GM18873 (cell line): ENCODE data around the gene CNTNAP4.

Experiments
- ATAC-seq: cut with Tn5 transposase; IDR thresholded peaks from one replicate; pipeline ENCODE4 v1.9.1; 2021; ENCODE audit warnings: mild to moderate bottlenecking, moderate library complexity, moderate number of reproducible peaks; ENCODE audit not compliant: unreplicated experiment, low FRiP score

The CNTNAP4 gene

GRCh38 chr16:76483307-76483909 lies 206.2 kb downstream of the CNTNAP4 start:
- ATAC-seq = no peak

DNA sequence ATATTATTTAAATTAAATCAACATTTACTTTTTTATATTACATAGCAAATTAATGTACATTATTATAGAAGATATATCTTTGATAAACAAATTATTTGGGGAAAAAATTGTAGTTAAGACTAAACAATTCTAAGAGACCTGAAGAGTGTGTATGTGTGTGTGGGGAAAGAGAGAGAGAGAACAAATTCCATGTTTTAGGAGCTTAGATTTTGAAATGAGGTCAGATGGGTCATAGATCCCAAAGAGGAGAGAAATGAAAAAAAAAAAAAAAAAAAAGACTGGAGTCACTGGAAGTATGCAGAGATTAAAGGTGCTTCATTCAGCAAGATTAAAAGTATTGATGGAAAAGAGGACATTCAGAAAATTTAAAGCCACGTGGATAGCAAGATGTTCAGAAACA lies 206.8 kb downstream of the CNTNAP4 start:
- no peak for ATAC-seq

DNA sequence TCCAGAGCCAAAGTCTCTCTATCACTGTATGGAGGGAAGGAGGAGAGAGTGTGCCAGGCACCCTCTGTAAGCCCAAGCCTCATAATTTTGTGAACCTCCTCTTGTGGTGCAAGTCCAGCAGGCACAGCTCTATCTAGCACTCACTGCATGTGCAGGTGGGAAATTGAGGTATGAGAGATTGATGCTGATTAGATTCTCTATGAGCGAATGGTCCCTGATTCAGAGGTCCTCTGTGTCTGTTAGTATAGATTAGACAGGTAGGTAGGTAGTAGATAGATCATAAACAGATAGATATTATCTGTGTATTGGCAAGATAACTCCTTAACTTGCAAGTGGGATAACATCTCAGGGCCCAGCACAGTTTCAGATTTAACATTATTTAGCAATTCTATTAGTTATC lies 209.5 kb downstream of the CNTNAP4 start:
- no peak for ATAC-seq

DNA sequence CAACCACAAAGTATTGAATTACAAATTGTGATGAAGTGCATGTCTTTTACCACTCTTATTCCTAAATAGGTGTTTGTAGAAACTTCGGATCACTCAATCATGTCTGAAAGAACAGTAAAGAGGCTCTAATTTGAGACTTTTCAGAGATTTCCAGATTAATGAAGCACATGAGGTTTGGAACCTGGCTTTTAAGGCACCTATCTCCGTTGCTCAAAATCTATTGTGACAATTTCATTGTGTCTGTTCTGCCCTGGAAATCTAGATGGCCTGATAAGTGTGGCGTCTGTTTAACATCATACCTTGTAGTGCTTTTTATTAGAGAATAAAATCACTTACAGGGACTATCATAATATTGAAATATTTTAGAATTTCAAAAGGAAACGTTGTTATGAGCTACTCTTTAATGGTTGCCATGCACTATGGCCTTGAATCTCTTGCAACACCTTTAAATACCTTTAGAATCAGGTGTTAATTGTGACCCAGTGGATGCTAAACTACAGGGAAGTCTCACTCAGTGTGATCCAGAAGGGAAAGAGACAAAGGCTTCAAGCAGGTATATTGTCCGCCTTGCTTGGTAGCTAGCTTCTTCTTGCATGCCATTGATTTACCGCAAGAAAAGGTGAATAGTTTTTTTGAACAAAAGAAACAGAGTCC lies 210.3 kb downstream of the CNTNAP4 start:
- no peak for ATAC-seq

GRCh38 chr16:76488065-76488417 lies 210.8 kb downstream of the CNTNAP4 start:
- ATAC-seq = no peak

DNA sequence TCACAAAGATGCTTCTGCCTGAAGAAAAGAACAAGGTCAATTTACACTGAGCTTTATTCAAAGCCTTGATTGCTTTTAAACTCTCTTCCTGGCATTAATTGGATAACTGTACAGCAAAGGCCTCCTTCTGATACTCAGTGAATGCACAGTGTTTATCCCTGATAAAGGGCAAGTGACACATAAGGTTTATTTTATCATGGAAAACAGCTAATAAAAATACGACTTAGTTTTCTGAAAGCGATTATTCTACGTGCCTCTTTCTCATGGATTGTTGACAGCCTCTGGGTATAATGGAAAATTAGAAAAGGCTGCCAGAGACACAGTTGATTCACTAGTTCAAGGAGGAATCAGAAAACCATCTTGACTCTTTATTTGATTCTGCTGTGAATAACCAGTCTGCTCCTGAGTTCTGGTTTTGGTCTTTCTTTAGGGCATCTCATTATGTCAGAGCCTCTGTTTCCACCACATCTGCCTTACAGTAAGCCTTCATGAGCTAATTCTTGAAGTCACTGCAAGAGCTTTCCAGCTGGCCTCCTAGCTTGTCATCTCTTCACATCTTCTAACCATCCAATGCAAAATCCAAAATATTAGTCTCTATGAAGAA lies 212.9 kb downstream of the CNTNAP4 start:
- no peak for ATAC-seq

DNA sequence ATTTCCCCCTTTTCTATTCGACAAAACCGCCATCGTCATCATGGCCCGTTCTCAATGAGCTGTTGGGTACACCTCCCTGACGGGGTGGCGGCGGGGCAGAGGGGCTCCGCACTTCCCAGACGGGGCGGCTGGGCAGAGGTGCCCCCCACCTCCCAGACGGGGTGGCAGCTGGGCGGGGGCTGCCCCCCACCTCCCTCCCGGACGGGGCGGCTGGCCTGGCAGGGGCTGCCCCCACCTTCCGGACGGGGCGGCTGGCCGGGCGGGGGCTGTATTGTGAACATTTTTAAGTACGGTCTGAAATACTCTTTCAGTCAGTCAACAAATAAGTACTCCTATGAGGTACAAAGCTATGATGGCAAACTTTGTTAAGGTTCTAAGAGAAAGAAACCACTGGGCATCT lies 222.8 kb downstream of the CNTNAP4 start:
- ATAC-seq = no peak

DNA sequence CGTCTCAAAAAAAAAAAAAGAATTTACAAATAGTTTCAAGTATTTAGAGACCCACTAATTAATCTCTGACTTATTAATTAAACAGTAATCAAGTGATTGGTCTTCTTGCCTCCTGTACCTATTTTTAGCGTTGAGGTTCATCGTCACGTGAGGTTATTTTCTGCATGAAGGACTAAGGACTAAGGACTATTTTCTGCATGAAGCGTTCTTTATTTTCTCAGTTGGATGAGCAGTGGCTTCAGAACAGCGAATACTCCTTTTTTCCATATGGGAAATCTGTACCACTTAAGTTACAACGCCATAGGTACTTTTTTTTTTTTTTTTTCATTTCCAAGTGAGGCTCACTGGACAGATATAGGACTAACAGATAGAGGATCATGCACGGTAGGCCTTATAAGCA lies 224.9 kb downstream of the CNTNAP4 start:
- no peak for ATAC-seq

DNA sequence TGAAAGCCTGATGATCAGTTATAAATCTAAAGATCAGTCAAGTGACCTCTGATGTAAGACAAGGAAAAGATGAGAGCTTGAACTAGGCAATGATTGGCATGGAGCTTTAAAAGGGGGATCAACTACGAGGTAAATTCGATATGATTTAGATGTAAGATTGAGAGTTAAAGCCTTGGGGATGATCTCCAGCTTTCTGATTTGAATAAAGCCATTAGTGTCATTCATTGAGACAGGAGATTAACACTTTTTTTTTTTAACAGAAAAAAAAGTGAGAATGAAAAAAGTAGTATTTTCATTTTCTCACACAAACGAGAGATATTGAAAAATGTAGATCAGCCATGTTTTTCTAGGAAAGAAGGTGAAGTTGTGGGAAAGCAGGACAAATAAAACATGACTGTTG lies 225.4 kb downstream of the CNTNAP4 start:
- ATAC-seq = no peak

DNA sequence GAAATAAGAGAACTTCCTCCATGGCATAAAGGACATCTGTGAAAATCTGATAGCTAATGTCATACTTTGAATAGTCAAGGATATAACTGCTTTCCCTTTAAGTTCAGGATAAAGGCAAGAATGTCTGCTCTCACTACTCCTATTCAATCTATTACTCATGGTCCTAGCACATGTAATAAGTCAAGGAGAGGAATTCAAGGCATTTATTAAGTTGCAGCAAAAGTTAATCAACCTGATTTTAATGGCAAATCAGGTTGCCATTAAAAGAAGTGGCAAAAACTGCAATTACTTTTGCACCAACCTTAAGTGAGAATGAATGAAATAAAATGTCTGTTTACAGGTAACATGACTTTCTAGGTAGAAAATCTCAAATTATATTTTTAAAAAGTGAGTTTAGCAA lies 225.9 kb downstream of the CNTNAP4 start:
- ATAC-seq = no peak

- no peak for ATAC-seq
These were observed 234.0 kb downstream of the CNTNAP4 start for GRCh38 chr16:76511203-76511602.

DNA sequence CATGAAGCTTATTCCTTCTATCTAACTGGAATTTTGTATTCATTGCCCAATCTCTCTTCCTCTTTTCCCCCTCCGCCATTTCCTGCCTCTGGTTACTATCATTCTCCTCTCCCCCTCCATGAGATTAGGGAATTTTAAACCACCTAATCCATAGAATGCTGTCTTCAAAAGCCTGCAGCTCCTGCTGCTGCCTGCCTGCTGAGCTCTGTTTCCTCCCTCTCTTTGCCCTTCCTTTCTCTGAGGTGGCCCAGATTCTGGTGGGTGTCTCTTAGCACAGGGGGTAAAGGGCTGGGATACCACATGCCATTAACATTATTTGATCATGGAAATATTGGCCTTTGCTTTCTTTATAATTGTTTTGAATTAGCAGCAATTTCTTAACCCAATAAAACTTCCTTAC lies 241.6 kb downstream of the CNTNAP4 start:
- ATAC-seq = no peak

GRCh38 chr16:76524356-76524755 lies 247.2 kb downstream of the CNTNAP4 start:
- no peak for ATAC-seq

GRCh38 chr16:76524769-76525168 lies 247.6 kb downstream of the CNTNAP4 start:
- ATAC-seq = no peak

DNA sequence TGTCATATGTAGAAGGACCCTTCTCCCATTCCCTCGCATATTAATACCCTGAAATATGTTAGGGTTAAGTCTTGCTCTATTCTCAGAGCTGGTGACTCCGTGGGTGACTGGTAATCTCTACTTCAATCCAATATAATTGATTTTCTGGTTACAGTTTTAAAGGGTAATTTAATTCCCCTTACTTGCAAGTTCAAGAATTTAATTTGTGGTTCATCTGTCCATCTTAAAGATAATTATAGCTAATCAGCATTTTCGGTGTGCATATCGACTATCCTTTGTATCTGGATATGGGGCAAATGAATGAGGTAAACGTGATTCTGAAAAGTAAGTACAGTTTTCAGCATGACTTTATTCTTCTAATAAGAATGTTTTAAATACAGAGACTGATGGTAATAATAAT lies 250.0 kb downstream of the CNTNAP4 start:
- no peak for ATAC-seq

DNA sequence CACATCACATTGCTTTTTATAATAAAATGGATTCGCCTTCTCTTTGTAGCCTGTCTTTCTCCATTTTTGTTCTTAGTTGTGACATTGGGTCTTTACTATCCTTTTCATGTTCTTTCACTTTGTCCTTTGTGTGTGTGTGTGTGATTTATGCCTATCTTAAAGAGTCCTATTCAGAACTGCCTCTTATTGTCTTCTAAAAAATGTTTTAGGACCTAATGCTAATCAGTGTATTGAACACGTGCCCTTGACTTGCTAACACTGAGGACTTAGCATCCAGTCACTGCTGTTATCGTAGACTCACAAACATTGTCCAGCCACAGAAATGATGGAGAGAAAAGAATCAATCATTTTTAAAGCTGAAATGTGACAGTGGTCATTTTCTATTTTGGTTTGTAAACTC lies 251.9 kb downstream of the CNTNAP4 start:
- ATAC-seq = no peak

DNA sequence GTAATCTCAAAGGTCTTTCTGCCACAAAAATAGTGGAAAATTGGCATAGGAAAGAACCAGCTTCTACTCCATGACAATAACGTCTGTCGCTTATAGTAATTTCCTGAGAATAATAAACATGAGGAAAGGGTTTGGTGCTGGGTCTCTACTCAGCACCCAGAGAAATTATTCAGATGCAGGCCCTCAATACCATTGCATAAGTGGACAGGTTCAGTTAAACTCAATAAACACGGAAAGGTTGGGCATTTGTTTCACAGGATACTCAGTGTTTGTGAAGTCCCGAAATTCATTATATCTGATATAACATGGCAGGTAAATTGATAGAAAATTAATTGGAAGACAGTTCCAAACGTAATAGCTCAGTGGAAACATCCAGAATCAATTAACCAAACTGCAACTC lies 254.0 kb downstream of the CNTNAP4 start:
- no peak for ATAC-seq

DNA sequence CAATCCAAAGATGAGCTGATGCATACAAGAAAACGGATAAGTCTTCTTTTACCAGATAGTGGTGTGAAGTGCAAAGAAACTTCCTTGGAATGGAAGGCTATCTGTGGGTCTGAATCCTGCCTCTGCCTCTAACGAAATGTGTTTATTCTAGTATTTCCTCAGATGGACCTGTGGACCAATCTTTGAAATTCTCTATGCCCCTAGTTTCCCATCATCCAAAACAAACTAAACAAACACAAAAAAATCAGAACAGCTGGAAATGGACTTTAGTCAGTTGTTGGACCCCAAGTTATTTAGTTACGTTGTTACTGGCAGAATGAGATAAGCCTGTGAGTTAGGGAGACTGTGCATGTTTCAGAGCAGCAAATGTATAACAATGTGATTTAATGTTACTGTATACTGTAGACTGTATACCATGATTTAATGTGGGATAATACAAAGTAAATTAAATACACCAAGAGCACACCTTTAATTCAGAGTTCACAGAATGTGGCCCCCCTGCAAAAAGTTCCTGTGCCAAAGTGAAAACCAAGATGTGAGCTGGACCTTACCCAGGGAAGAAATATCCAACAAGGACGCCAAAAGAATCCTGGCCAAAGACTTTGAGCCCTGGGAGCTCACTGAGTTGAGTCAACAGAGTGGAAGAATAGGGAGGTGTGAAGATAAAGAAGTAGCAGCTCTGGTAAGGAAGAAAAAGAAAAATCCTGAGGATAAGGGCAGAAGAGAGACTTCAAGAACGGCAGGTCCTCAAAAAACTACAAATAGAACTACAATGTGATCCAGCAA lies 255.2 kb downstream of the CNTNAP4 start:
- ATAC-seq = no peak

DNA sequence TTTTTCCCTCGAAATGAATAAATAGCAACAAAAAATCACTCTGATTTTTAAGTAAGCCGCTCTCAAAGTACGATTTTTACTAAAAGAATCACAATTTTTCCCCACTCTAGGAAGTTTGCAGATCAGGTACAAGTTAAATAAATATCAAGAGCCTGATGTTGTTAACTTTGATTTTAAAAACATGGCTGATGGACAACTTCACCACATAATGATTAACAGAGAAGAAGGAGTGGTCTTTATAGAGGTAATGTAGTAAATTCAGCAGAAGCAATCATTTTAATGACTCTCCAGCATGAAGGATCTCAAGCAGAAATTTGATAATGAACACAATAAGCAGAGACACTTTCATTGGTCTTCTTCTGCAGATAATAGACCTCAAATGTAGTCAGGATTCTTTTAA lies 262.4 kb downstream of the CNTNAP4 start:
- no peak for ATAC-seq

GRCh38 chr16:76541070-76541469 lies 263.9 kb downstream of the CNTNAP4 start:
- no peak for ATAC-seq

- no peak for ATAC-seq
These were observed 288.3 kb downstream of the CNTNAP4 start for GRCh38 chr16:76565542-76565941.

DNA sequence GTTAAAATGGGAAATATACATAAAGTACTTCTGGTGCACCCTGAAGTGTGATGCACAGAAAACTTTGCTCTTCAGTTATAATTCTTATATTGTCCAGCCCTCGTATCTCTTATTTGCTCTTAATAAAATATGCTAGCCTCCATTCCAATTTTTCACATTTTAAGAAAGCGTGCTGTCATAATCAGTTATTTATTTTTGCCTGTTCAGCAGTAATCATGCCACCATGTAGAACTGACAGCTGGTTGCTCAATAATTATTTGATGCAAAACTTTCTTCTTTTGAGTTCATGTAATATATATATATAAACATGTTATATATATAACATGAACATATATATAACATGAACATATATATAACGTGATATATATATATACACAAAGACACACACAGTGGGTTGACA lies 294.6 kb downstream of the CNTNAP4 start:
- ATAC-seq = no peak
